CD14-positive monocyte (primary cell): Measurements from ENCODE around the gene ATF1. TPM values are rescaled to one million over a fixed set of nuclear protein-coding genes. Genes with fewer than 3 reads are reported as not detected.

Experiments
- DNase-seq, 3 donors: peaks; one replicate each; pipeline ENCODE4 v3.0.0-alpha.2; 2011 to 2022
- H2AFZ ChIP-seq: 2 replicates; pipeline ENCODE4 v1.6.0; 2012; ENCODE audit warnings: mild to moderate bottlenecking, low read depth, low read length, inconsistent platforms; ENCODE audit not compliant: insufficient read depth, poor library complexity, severe bottlenecking
- H3K27ac ChIP-seq, 2 donors: 1 replicate in 1 of 2; 2 replicates in 1 of 2; pipeline ENCODE4 v1.5.1; 2012 to 2013; ENCODE audit warnings: low read length in 2 of 2, control low read depth in 1 of 2, inconsistent platforms in 1 of 2, low read depth in 1 of 2, mild to moderate bottlenecking in 1 of 2
- H3K27me3 ChIP-seq, 2 donors: one replicate each; pipeline versions ENCODE4 v1.6.0 to v1.6.1; 2011 to 2013; ENCODE audit warnings: low read length in 2 of 2; ENCODE audit not compliant: control insufficient read depth in 2 of 2, insufficient read depth in 2 of 2
- H3K36me3 ChIP-seq, 2 donors: replicated peaks in 1 of 2; 1 replicate in 1 of 2; 2 replicates in 1 of 2; pipeline versions ENCODE4 v1.5.1 to v1.6.1; 2012 to 2013; ENCODE audit warnings: low read length in 2 of 2, control low read depth in 1 of 2, inconsistent platforms in 1 of 2, mild to moderate bottlenecking in 1 of 2; ENCODE audit not compliant: insufficient read depth in 2 of 2, control insufficient read depth in 1 of 2
- H3K4me1 ChIP-seq, 2 donors: 1 replicate in 1 of 2; 2 replicates in 1 of 2; pipeline versions ENCODE4 v1.5.1 to v1.6.1; 2012 to 2013; ENCODE audit warnings: low read length in 2 of 2, control low read depth in 1 of 2, inconsistent platforms in 1 of 2, mild to moderate bottlenecking in 1 of 2, moderate library complexity in 1 of 2; ENCODE audit not compliant: insufficient read depth in 2 of 2, control insufficient read depth in 1 of 2
- H3K4me2 ChIP-seq: replicated peaks from 2 replicates; pipeline ENCODE3; 2012; ENCODE audit warnings: low read length, moderate library complexity, mild to moderate bottlenecking; ENCODE audit not compliant: poor library complexity, severe bottlenecking; ENCODE audit errors: extremely low read depth
- H3K4me3 ChIP-seq, 3 experiments: fragments of 200-600 bp in 1 of 3; sonication (generic) in 1 of 3; replicated peaks in 1 of 3; 1 replicate in 2 of 3; 2 replicates in 1 of 3; pipeline ENCODE4 v1.5.1; 2011 to 2013; ENCODE audit warnings: low read length in 3 of 3, mild to moderate bottlenecking in 3 of 3, control low read depth in 2 of 3, low read depth in 2 of 3, inconsistent platforms in 1 of 3, moderate library complexity in 1 of 3
- H3K79me2 ChIP-seq: 2 replicates; pipeline ENCODE4 v1.6.0; 2012; ENCODE audit warnings: mild to moderate bottlenecking, control low read depth, inconsistent platforms, low read length, moderate library complexity; ENCODE audit not compliant: insufficient read depth
- H3K9ac ChIP-seq: 2 replicates; pipeline ENCODE4 v1.6.0; 2017; ENCODE audit warnings: low read length, mild to moderate bottlenecking; ENCODE audit not compliant: insufficient read depth, poor library complexity, severe bottlenecking
- H3K9me3 ChIP-seq, 2 donors: replicated peaks in 1 of 2; 1 replicate in 1 of 2; 2 replicates in 1 of 2; pipeline versions ENCODE4 v1.5.1 to v1.6.1; 2012 to 2013; ENCODE audit warnings: low read length in 2 of 2, control low read depth in 1 of 2; ENCODE audit not compliant: control insufficient read depth in 1 of 2, insufficient read depth in 1 of 2
- H4K20me1 ChIP-seq: 2 replicates; pipeline ENCODE4 v1.6.0; 2012; ENCODE audit warnings: mild to moderate bottlenecking, low read length, control low read depth, moderate library complexity; ENCODE audit not compliant: insufficient read depth
- H3K27ac Mint-ChIP-seq, 7 donors: one replicate each; pipeline ENCODE4 v1.8.0; 2020; ENCODE audit warnings: mild to moderate bottlenecking in 7 of 7, mixed read lengths in 7 of 7, moderate library complexity in 6 of 7, inconsistent platforms in 2 of 7
- H3K27me3 Mint-ChIP-seq, 3 donors: one replicate each; pipeline ENCODE4 v1.8.0; 2021 to 2022; ENCODE audit warnings: low read depth in 3 of 3, mild to moderate bottlenecking in 3 of 3, mixed read lengths in 3 of 3, moderate library complexity in 3 of 3, inconsistent platforms in 1 of 3
- H3K36me3 Mint-ChIP-seq, 2 donors: one replicate each; pipeline ENCODE4 v1.8.0; 2020; ENCODE audit warnings: mixed read lengths in 2 of 2, inconsistent platforms in 1 of 2, mild to moderate bottlenecking in 1 of 2
- H3K4me1 Mint-ChIP-seq: one replicate; pipeline ENCODE4 v1.8.0; 2020; ENCODE audit warnings: mild to moderate bottlenecking, mixed read lengths
- H3K4me3 Mint-ChIP-seq, 2 donors: one replicate each; pipeline ENCODE4 v1.8.0; 2020; ENCODE audit warnings: mild to moderate bottlenecking in 2 of 2, mixed read lengths in 2 of 2, moderate library complexity in 1 of 2
- H3K9me3 Mint-ChIP-seq, 7 donors: one replicate each; pipeline ENCODE4 v1.8.0; 2020 to 2022; ENCODE audit warnings: mixed read lengths in 7 of 7, mild to moderate bottlenecking in 6 of 7, moderate library complexity in 6 of 7, inconsistent platforms in 2 of 7
- WGBS: methylation state at CpG from one replicate; pipeline ENCODE4 v1.1.5; 2013; ENCODE audit warnings: missing lambda C conversion rate; ENCODE audit not compliant: insufficient coverage; 5-methylcytosine and 5-hydroxymethylcytosine counted together
- intact Hi-C, 2 donors: fragments of 100-400 bp; cut with micrococcal nuclease; formaldehyde crosslinking; loops; one replicate each; pipeline versions ENCODE4 v1.15.0 to v1.15.1; 2023
- polyA plus RNA-seq, 3 donors: library from polyadenylated mRNA; depleted of rRNA in 1 of 3; unstranded in 2 of 3; stranded (reverse) in 1 of 3; fragments of 300-500 nt in 2 of 3; fragments of >200 nt in 1 of 3; fragmentation: Illumina TruSeq in 2 of 3; gene quantifications; 1 replicate in 2 of 3; 2 replicates in 1 of 3; pipeline ENCODE4 v1.2.3, GENCODE V29; 2012 to 2021
- TF ChIP-seq, protein P1 (sequence below): fragments of 200-600 bp; IDR thresholded peaks from one replicate; pipeline ENCODE4 v1.8.0; 2022; ENCODE audit warnings: antibody characterized with exemption, mild to moderate bottlenecking

ATF1 gene
- polyA plus RNA-seq, 3 donors: 12.6 to 21.9 (median 21.5) TPM

DNA sequence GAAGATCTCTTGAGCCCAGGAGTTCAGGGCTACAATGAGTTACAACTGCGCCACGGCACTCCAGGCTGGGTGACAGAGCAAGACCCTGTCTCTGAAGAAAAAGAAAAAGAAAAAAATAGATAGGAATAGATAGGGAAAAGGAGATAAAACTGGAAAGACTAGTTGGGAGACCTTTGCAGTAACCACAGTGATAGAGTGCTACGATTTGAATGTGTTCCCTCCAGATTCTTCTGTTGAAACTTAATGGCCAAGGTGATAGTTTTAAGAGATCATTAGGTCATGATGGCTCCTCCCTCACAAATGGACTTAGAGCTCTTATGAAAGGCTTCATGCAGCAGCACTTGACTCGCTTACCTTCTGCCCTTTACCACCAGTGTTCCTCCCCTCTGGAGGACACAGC, 13.5 kb upstream of the ATF1 start:
- H3K36me3 Mint-ChIP-seq: peaks cover 33 to 53% of the 10 kb centered on the region in 2 donors
- H3K4me1 Mint-ChIP-seq: peaks cover 14% of the 10 kb centered on the region
- no peak for DNase-seq
- H3K9me3 Mint-ChIP-seq: peaks cover 0 to 4% (median 0%) of the 10 kb centered on the region in 7 donors
- Histone ChIP-seq H3K27me3 (no peaks in the 10 kb centered on the region), H3K4me2 (no peak overlapping the region), H4K20me1 (no peaks in the 10 kb centered on the region), H2AFZ (no peak overlapping the region), H3K79me2 (no peaks in the 10 kb centered on the region), H3K4me3 (no peak overlapping the region), H3K36me3 (peaks cover 18 to 41% of the 10 kb centered on the region in 2 donors), H3K9me3 (no peaks in the 10 kb centered on the region), H3K27ac (no peak overlapping the region), H3K4me1 (peaks cover 13 to 15% of the 10 kb centered on the region in 2 donors), H3K9ac (no peak overlapping the region)
- peaks cover 0 to 2% (median 0%) of the 10 kb centered on the region in 3 donors for H3K27me3 Mint-ChIP-seq
- peak overlapping the region in 2 of 7 donors; percentile 19 to 42 for H3K27ac Mint-ChIP-seq
- intact Hi-C loops: no loop called here
- no peak overlapping the region for H3K4me3 Mint-ChIP-seq
- TF ChIP-seq, protein P1, sequence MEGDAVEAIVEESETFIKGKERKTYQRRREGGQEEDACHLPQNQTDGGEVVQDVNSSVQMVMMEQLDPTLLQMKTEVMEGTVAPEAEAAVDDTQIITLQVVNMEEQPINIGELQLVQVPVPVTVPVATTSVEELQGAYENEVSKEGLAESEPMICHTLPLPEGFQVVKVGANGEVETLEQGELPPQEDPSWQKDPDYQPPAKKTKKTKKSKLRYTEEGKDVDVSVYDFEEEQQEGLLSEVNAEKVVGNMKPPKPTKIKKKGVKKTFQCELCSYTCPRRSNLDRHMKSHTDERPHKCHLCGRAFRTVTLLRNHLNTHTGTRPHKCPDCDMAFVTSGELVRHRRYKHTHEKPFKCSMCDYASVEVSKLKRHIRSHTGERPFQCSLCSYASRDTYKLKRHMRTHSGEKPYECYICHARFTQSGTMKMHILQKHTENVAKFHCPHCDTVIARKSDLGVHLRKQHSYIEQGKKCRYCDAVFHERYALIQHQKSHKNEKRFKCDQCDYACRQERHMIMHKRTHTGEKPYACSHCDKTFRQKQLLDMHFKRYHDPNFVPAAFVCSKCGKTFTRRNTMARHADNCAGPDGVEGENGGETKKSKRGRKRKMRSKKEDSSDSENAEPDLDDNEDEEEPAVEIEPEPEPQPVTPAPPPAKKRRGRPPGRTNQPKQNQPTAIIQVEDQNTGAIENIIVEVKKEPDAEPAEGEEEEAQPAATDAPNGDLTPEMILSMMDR: no peak
- WGBS: 100% methylated on average over 4 of the region's 4 CpGs

DNA sequence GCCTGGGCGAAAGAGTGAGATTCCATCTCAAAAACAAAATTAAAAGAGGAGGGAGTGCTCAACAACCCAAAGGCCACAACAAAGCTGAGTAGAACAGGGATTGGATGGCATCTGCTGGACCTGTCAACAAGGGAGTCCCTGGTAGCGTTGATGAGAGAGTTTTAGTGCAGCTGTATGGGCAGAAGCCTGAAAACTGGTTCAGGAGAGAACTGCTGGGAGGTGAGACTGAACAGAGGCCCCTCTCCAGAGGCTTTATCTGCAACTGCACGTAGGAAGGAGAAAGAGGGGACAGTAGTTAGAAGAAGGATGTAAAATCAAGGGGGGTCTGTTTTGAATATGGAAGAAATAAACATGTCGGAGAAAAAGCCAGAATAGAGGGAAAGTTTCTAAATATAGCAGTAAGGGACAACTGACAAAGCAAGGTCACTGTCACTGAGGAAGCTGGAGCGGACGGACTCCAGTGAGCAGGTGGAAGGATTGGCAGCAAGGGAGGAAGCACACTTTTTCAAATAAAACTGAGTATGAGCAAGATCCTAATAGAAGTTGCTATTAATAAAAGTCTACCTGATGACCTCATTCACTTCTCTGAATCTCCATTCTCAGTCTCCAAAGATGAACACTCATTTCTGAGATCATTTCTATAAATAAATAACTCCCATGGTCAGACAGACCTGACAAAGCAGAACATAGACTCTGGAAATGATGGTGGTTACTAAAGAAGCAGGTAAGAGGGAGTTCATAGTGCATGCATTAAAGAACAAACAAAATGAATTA, 11.8 kb upstream of the ATF1 start:
- Histone ChIP-seq H3K9me3 (no peaks in the 10 kb centered on the region), H3K27ac (no peak overlapping the region), H2AFZ (no peak overlapping the region), H3K4me3 (no peak overlapping the region), H3K79me2 (no peaks in the 10 kb centered on the region), H3K36me3 (peaks cover 15 to 36% of the 10 kb centered on the region in 2 donors), H3K27me3 (no peaks in the 10 kb centered on the region), H4K20me1 (no peaks in the 10 kb centered on the region), H3K4me1 (no peaks in the 10 kb centered on the region), H3K9ac (no peak overlapping the region), H3K4me2 (no peak overlapping the region)
- WGBS: 87% methylated on average over 6 of the region's 6 CpGs
- H3K4me3 Mint-ChIP-seq: no peak overlapping the region
- peaks cover 5% of the 10 kb centered on the region for H3K4me1 Mint-ChIP-seq
- DNase-seq: no peak
- H3K27ac Mint-ChIP-seq: peak overlapping the region in 5 of 7 donors; percentile 5 to 36 (median 19)
- intact Hi-C loops: no loop called here
- H3K36me3 Mint-ChIP-seq: peaks cover 30 to 52% of the 10 kb centered on the region in 2 donors
- peaks cover 0 to 10% (median 0%) of the 10 kb centered on the region in 7 donors for H3K9me3 Mint-ChIP-seq
- TF ChIP-seq, protein P1: no peak
- H3K27me3 Mint-ChIP-seq: peaks cover 0 to 2% (median 0%) of the 10 kb centered on the region in 3 donors
